Right atrium auricular region (tissue), 2 donors: ENCODE data around the gene DHX38. TPM values are rescaled to one million over a fixed set of nuclear protein-coding genes. Genes with fewer than 3 reads are reported as not detected.

ENCODE experiments used
- DNase-seq: peaks from one replicate; pipeline ENCODE4 v3.0.0-alpha.2; 2019; ENCODE audit warnings: low spot score
- H3K27ac ChIP-seq, 2 donors: fragments of 200-600 bp; sonication (generic); 1 replicate in 1 of 2; 2 replicates in 1 of 2; pipeline ENCODE4 v1.5.1; 2016 to 2019
- H3K27me3 ChIP-seq, 2 donors: fragments of 200-600 bp; sonication (generic); one replicate each; pipeline versions ENCODE4 v1.5.1 to v1.6.0; 2017 to 2019
- H3K36me3 ChIP-seq: fragments of 200-600 bp; sonication (generic); one replicate; pipeline ENCODE4 v1.5.1; 2016
- H3K4me1 ChIP-seq, 2 donors: fragments of 200-600 bp; sonication (generic); one replicate each; pipeline versions ENCODE4 v1.5.1 to v1.6.0; 2017 to 2019
- H3K4me3 ChIP-seq, 2 donors: fragments of 200-600 bp; sonication (generic); 1 replicate in 1 of 2; 2 replicates in 1 of 2; pipeline ENCODE4 v1.5.1; 2017 to 2019; ENCODE audit warnings: mild to moderate bottlenecking in 1 of 2, moderate library complexity in 1 of 2
- H3K9me3 ChIP-seq, 2 donors: fragments of 200-600 bp; sonication (generic); one replicate each; pipeline ENCODE4 v1.5.1; 2019
- total RNA-seq, 2 donors: library from RNA; depleted of rRNA; stranded (reverse); fragments of >200 nt; gene quantifications; one replicate each; pipeline ENCODE4 v1.1.0, GENCODE V29; 2016
- TF ChIP-seq, protein P1 (sequence below), 2 donors: fragments of 200-600 bp; sonication (generic); IDR thresholded peaks; one replicate each; pipeline ENCODE4 v1.5.1; 2019; ENCODE audit warnings: antibody characterized with exemption in 2 of 2

Gene DHX38
- total RNA-seq = 10 to 100 TPM; 34.4 to 41.6 TPM

GRCh38 chr16:72093448-72094265 is at the start of gene DHX38, which contains the start of gene TXNL4B:
DHX38 (plus strand) TSS chr16:72093847; CDS start chr16:72096158, 2,311 bp downstream.
TXNL4B (minus strand) TSS chr16:72093620; CDS start chr16:72090749, 2,871 bp downstream.
- Histone ChIP-seq H3K27me3 (no peaks in the 10 kb centered on the region), H3K36me3 (peaks cover 45% of the 10 kb centered on the region), H3K9me3 (no peaks in the 10 kb centered on the region), H3K4me1 (peaks cover 0 to 35% of the 10 kb centered on the region in 2 donors), H3K4me3 (peak within 1 kb of the TSS; percentile 88 to 91), H3K27ac (peak within 1 kb of the TSS; percentile 81 to 86)
- TF ChIP-seq, protein P1, sequence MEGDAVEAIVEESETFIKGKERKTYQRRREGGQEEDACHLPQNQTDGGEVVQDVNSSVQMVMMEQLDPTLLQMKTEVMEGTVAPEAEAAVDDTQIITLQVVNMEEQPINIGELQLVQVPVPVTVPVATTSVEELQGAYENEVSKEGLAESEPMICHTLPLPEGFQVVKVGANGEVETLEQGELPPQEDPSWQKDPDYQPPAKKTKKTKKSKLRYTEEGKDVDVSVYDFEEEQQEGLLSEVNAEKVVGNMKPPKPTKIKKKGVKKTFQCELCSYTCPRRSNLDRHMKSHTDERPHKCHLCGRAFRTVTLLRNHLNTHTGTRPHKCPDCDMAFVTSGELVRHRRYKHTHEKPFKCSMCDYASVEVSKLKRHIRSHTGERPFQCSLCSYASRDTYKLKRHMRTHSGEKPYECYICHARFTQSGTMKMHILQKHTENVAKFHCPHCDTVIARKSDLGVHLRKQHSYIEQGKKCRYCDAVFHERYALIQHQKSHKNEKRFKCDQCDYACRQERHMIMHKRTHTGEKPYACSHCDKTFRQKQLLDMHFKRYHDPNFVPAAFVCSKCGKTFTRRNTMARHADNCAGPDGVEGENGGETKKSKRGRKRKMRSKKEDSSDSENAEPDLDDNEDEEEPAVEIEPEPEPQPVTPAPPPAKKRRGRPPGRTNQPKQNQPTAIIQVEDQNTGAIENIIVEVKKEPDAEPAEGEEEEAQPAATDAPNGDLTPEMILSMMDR (IDR thresholded peaks at IDR 0.05) = no peak
- DNase-seq = peak; percentile 96

DNA sequence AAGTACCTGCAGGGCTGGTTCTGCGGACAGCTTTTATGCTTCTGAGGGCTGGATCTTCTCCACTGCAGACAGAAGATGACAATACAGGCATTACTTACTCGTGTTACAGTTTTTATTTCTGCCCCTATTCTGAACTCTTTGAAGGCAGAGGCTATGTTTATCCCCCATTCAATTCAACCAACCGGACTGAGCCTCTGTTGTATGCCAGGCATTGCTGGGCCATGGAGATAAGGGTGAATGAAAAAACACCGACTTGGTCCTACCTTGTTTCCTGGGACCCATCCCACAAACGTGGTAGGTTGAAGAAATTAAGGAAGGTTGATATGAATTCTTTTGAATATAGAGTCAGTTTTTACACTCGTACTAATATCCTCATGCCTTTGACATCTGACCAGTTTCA is 49.4 kb upstream of the DHX38 start:
- no peaks in the 10 kb centered on the region for H3K27me3 ChIP-seq
- TF ChIP-seq, protein P1 (IDR thresholded peaks at IDR 0.05) = no peak

DNA sequence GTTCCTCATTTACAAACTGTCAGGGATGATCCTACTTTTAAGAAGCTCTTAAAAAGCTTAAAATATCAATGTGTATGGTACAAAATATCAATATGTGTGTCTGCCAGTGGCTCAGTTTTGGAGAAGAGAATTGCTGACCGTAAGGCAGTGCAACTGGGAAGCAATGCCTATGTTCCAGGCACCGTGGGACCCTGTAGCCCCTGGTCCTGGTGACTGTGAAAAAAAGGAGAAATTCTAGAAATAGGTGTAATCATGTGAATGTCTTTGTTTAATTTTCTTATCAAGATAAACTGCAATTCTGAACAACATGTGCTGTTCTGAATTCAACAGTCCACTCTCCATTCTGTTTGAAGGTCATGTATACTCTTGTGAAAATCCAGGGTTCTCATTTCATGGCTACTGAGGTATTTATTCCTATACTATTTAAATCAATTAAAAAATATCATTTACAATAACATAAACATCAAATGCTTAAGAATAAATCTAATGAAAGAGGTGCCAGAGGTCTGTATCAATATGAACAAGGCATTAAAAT is 48.8 kb upstream of the DHX38 start:
- Histone ChIP-seq H3K9me3 (peaks cover 0 to 5% of the 10 kb centered on the region in 2 donors), H3K36me3 (peaks cover 22% of the 10 kb centered on the region), H3K27ac (no peak overlapping the region), H3K27me3 (no peaks in the 10 kb centered on the region), H3K4me1 (no peaks in the 10 kb centered on the region), H3K4me3 (no peak overlapping the region)
- TF ChIP-seq, protein P1 (IDR thresholded peaks at IDR 0.05) = no peak
- no peak for DNase-seq

More for the DNA sequence above, 49.4 kb upstream of the DHX38 start:
- no peak for DNase-seq
- Histone ChIP-seq H3K9me3 (peaks cover 0 to 4% of the 10 kb centered on the region in 2 donors), H3K4me3 (no peak overlapping the region), H3K36me3 (peaks cover 22% of the 10 kb centered on the region), H3K4me1 (no peaks in the 10 kb centered on the region), H3K27ac (no peak overlapping the region)

DNA sequence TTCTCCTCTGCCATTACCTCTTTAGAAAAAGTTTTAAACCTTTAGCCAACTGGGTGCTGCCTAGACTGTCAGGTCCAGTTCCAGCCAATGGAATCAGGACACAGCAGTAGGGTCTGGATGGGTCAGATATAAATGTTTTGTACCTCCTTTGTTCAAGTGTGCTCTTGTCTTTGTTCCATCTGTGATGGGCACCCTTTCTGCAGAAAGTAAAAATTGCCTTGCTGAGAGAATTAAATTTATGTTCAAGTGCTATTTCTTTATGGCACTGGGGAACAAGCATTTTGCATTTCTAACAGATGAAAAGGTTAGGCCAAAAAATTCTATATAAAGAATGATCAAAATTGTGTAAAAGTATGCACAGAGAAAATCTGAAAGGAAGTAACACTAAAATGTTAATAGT is 44.5 kb upstream of the DHX38 start:
- Histone ChIP-seq H3K4me3 (no peak overlapping the region), H3K36me3 (peaks cover under 1% of the 10 kb centered on the region), H3K27ac (no peak overlapping the region), H3K4me1 (no peaks in the 10 kb centered on the region), H3K9me3 (peaks cover 0 to 5% of the 10 kb centered on the region in 2 donors), H3K27me3 (no peaks in the 10 kb centered on the region)
- TF ChIP-seq, protein P1 (IDR thresholded peaks at IDR 0.05) = no peak
- DNase-seq = no peak

DNA sequence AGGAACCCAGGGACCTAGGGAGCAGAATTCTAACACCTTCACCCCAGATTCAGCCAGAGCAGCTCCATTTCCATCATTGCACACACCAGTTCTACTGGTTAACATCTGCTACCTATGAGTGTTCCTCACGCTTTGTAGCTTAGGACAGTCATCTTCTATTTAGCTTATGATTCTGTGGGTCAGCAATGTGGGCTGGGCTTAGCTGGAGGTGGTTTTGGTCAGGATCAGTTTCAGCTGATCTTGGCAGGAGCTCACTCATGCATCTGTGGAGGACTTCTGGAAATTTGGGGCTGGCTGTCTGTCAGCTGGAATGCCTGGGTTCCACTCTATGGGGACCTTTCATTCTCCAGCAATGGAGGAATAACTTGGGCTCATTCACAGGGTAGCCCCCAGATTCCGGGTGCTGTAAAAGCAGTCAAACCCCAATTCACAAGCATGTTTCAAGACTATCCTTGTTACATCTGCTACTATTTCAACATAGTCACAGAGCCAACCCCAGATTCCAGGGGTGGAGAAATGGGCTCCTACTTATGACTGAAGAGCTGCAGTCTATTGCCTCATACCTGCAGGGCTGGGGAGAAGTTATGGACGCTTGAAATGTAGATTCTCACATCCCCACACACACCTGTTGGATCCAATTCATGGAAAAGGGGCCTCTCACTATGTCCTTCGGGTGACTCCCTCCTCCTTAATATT is 42.7 kb upstream of the DHX38 start:
- no peaks in the 10 kb centered on the region for H3K4me1 ChIP-seq
- TF ChIP-seq, protein P1 (IDR thresholded peaks at IDR 0.05) = no peak
- peaks cover 0 to 5% of the 10 kb centered on the region in 2 donors for H3K9me3 ChIP-seq
- H3K36me3 ChIP-seq = no peaks in the 10 kb centered on the region
- H3K27me3 ChIP-seq = no peaks in the 10 kb centered on the region
- no peak overlapping the region for H3K27ac ChIP-seq
- no peak for DNase-seq
- no peak overlapping the region for H3K4me3 ChIP-seq
